ENCODE results near the gene OTULINL.

DNA sequence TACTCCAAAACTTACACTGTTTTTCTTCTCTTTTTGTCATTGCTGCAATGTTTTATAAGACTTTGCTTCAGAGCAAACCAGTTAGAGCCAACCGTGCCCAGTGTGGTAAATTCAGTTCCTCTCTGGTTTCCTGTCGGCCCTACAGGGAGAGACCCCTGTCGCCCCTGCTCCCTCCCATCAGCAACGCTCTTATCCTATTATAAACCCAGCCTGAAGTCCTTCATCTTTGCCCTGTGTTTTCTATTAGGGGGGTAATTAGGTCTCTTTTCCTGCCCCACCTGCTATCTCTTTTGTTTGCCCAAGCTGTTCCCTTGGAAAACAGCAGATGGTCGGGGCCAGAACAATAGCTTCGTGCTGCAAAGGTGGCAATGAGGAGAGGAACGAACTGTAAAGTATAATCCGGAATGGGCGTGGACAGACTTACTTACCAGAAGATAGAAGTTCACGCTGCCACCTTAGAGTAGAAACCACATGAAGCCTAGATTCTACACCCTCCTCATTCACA, 21.4 kb upstream of the OTULINL start:
- TF ChIP-seq, protein P1, sequence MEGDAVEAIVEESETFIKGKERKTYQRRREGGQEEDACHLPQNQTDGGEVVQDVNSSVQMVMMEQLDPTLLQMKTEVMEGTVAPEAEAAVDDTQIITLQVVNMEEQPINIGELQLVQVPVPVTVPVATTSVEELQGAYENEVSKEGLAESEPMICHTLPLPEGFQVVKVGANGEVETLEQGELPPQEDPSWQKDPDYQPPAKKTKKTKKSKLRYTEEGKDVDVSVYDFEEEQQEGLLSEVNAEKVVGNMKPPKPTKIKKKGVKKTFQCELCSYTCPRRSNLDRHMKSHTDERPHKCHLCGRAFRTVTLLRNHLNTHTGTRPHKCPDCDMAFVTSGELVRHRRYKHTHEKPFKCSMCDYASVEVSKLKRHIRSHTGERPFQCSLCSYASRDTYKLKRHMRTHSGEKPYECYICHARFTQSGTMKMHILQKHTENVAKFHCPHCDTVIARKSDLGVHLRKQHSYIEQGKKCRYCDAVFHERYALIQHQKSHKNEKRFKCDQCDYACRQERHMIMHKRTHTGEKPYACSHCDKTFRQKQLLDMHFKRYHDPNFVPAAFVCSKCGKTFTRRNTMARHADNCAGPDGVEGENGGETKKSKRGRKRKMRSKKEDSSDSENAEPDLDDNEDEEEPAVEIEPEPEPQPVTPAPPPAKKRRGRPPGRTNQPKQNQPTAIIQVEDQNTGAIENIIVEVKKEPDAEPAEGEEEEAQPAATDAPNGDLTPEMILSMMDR (IDR thresholded peaks at IDR 0.05; ENCODE audit: insufficient read depth, low read length, poor library complexity, severe bottlenecking), result no peak
- TF ChIP-seq EZH2phosphoT487 (conservative IDR thresholded peaks at IDR 0.05; ENCODE audit: low read length), result no peak

All from SU-DHL-6 (cell line).